Kidney (tissue), 14 donors: ENCODE data around the gene UBE2U. TPM values are rescaled to one million over a fixed set of nuclear protein-coding genes. Genes with fewer than 3 reads are reported as not detected.
A peak's percentile ranks its signal among the peaks of the same experiment; 100 is the strongest.

ENCODE experiments used
- DNase-seq, 5 donors: peaks; one replicate each; pipeline ENCODE4 v3.0.0-alpha.2; 2013 to 2020
- FAIRE-seq: peaks from 2 replicates; lab custom pipeline; 2012; peaks lifted over from hg19 to GRCh38; lab: Jason Lieb, UNC
- H3K27ac ChIP-seq, 2 donors: one replicate each; pipeline ENCODE4 v1.7.0; 2013; ENCODE audit warnings: low read depth in 2 of 2, low read length in 2 of 2, inconsistent platforms in 1 of 2
- H3K27me3 ChIP-seq: one replicate; pipeline ENCODE4 v1.7.1; 2013; ENCODE audit warnings: low read length, inconsistent platforms; ENCODE audit not compliant: control insufficient read depth, insufficient read depth
- H3K36me3 ChIP-seq, 3 donors: one replicate each; pipeline versions ENCODE4 v1.7.0 to v1.7.1; 2013; ENCODE audit warnings: low read length in 3 of 3, control low read depth in 1 of 3, inconsistent platforms in 1 of 3; ENCODE audit not compliant: insufficient read depth in 3 of 3, control insufficient read depth in 2 of 3
- H3K4me1 ChIP-seq, 3 donors: one replicate each; pipeline versions ENCODE4 v1.7.0 to v1.7.1; 2013; ENCODE audit warnings: low read length in 3 of 3, inconsistent platforms in 1 of 3, low read depth in 1 of 3; ENCODE audit not compliant: control insufficient read depth in 2 of 3, insufficient read depth in 2 of 3
- H3K4me3 ChIP-seq, 3 donors: one replicate each; pipeline versions ENCODE4 v1.7.0 to v1.8.1; 2013; ENCODE audit warnings: low read length in 3 of 3, control low read depth in 1 of 3, inconsistent platforms in 1 of 3
- H3K9ac ChIP-seq, 3 donors: one replicate each; pipeline versions ENCODE4 v1.7.0 to v1.7.1; 2013; ENCODE audit warnings: low read length in 3 of 3, control low read depth in 1 of 3, inconsistent platforms in 1 of 3
- H3K9me3 ChIP-seq, 3 donors: one replicate each; pipeline versions ENCODE4 v1.7.0 to v1.7.1; 2013; ENCODE audit warnings: low read length in 3 of 3, control low read depth in 1 of 3, inconsistent platforms in 1 of 3; ENCODE audit not compliant: control insufficient read depth in 2 of 3, insufficient read depth in 1 of 3
- CTCF ChIP-seq: IDR thresholded peaks from 3 replicates; pipeline ENCODE4 v1.5.1; 2012; ENCODE audit warnings: mild to moderate bottlenecking, moderate library complexity, borderline replicate concordance; ENCODE audit not compliant: insufficient read depth; ENCODE audit errors: extremely low read depth
- intact Hi-C: fragments of 100-400 bp; cut with DNase I; formaldehyde crosslinking; loops from one replicate; pipeline ENCODE4 v1.11.1; 2022
- polyA plus RNA-seq: library from polyadenylated mRNA; stranded (reverse); fragments of 350-450 nt; fragmentation: Illumina TruSeq; extraction: RNeasy Lipid Tissue Mini Kit (QIAGEN cat#74804); gene quantifications from one replicate; pipeline ENCODE4 v1.2.3, GENCODE V29; 2014; ENCODE audit warnings: low read depth, low replicate concordance; ENCODE audit not compliant: insufficient read depth
- total RNA-seq: library from RNA; stranded (reverse); fragmentation: NEBNext Ultra II Directional; extraction: Animal tissue kit (Norgen Biotek cat#: 25700); gene quantifications from one replicate; pipeline ENCODE4 v1.2.1, GENCODE V29; 2021
- donor health status: control.
- donor health status: control.
- donor health status: control.
- donor health status: control.
- donor health status: control.
- donor health status: DM: yes; HTN: yes; CAD: no.
- donor health status: Normal renal cell carcinoma (clear cell type).

UBE2U gene
- total and polyA plus RNA-seq, 2 donors from 2014 or later, result not detected

GRCh38 chr1:64315402-64315801, 112.0 kb downstream of the UBE2U start:
- no peaks in the 10 kb centered on the region for H3K4me1 ChIP-seq
- no peak for FAIRE-seq
- no peak overlapping the region for H3K9ac ChIP-seq
- peak in 3 of 5 donors; percentile 17 to 28 (median 24) for DNase-seq
- no peaks in the 10 kb centered on the region for H3K36me3 ChIP-seq
- no peaks in the 10 kb centered on the region for H3K27me3 ChIP-seq
- intact Hi-C loops, result no loop called here
- no peak overlapping the region for H3K4me3 ChIP-seq
- no peak for TF ChIP-seq CTCF
- no peak overlapping the region for H3K27ac ChIP-seq
- H3K9me3 ChIP-seq, result no peaks in the 10 kb centered on the region
